H1 (cell line): ENCODE data around the gene NOC2L. TPM values are rescaled to one million over a fixed set of nuclear protein-coding genes. Genes with fewer than 3 reads are reported as not detected.

Experiments
- CTCF ChIA-PET: fragments of 300-600 bp; sonication (Branson Sonifier 250); formaldehyde crosslinking; loops from one replicate; lab custom pipeline; 2021; ENCODE audit not compliant: partially characterized antibody; lab: Charles Lee
- POLR2A ChIA-PET: fragments of 300-600 bp; sonication (Branson Sonifier 250); formaldehyde crosslinking; loops from one replicate; lab custom pipeline; 2021; ENCODE audit warnings: inconsistent platforms; ENCODE audit not compliant: partially characterized antibody; lab: Charles Lee
- DNase-seq, 2 experiments: peaks; one replicate each; pipeline versions ENCODE4 v3.0.0 to v3.0.0-alpha.2; 2010 to 2022; ENCODE audit warnings: low spot score in 2 of 2, low read depth in 1 of 2, mixed read lengths in 1 of 2
- FAIRE-seq: peaks from 2 replicates; lab custom pipeline; 2011; peaks lifted over from hg19 to GRCh38; lab: Jason Lieb, UNC
- H2AFZ ChIP-seq: 2 replicates; pipeline ENCODE4 v1.8.1; 2012; ENCODE audit warnings: low read length, inconsistent platforms
- H2AK5ac ChIP-seq: 2 replicates; pipeline ENCODE4 v1.6.1; 2013; ENCODE audit warnings: low read depth, low read length
- H2BK120ac ChIP-seq: replicated peaks from 2 replicates; pipeline ENCODE3; 2013; ENCODE audit warnings: low read depth, low read length, inconsistent platforms
- H2BK12ac ChIP-seq: 2 replicates; pipeline ENCODE4 v1.6.1; 2013; ENCODE audit warnings: low read depth, low read length
- H2BK15ac ChIP-seq: 2 replicates; pipeline ENCODE4 v1.6.1; 2013; ENCODE audit warnings: low read length
- H2BK20ac ChIP-seq: 2 replicates; pipeline ENCODE4 v1.6.1; 2013; ENCODE audit warnings: low read length
- H2BK5ac ChIP-seq: 2 replicates; pipeline ENCODE4 v1.6.1; 2013; ENCODE audit warnings: low read depth, low read length
- H3K14ac ChIP-seq: 2 replicates; pipeline ENCODE4 v1.6.1; 2013; ENCODE audit warnings: inconsistent platforms; ENCODE audit not compliant: insufficient read length
- H3K18ac ChIP-seq: 2 replicates; pipeline ENCODE4 v1.6.1; 2013; ENCODE audit warnings: low read length; ENCODE audit errors: extremely low read depth
- H3K23ac ChIP-seq: 2 replicates; pipeline ENCODE4 v1.6.1; 2013; ENCODE audit warnings: inconsistent platforms; ENCODE audit not compliant: insufficient read length
- H3K23me2 ChIP-seq: 2 replicates; pipeline ENCODE4 v1.6.1; 2013; ENCODE audit warnings: low read depth, low read length
- H3K27ac ChIP-seq: 2 replicates; pipeline ENCODE4 v1.6.1; 2011; ENCODE audit warnings: low read depth, low read length, inconsistent platforms
- H3K27me3 ChIP-seq, 4 experiments: replicated peaks in 1 of 4; 1 replicate in 1 of 4; 2 replicates in 3 of 4; pipeline versions ENCODE4 v1.6.1 to v1.8.1; 2011 to 2013; ENCODE audit warnings: low read length in 3 of 4, mild to moderate bottlenecking in 3 of 4, inconsistent platforms in 2 of 4, mixed read lengths in 2 of 4, moderate library complexity in 1 of 4; ENCODE audit not compliant: control insufficient read depth in 3 of 4, insufficient read depth in 3 of 4; ENCODE audit errors: extremely low read depth in 1 of 4
- H3K36me3 ChIP-seq, 4 experiments: 2 replicates each; pipeline versions ENCODE4 v1.6.1 to v1.8.1; 2011 to 2013; ENCODE audit warnings: mild to moderate bottlenecking in 4 of 4, low read length in 3 of 4, moderate library complexity in 2 of 4, control low read depth in 1 of 4, inconsistent platforms in 1 of 4; ENCODE audit not compliant: insufficient read depth in 4 of 4, control insufficient read depth in 2 of 4
- H3K4ac ChIP-seq: replicated peaks from 2 replicates; pipeline ENCODE3; 2013; ENCODE audit warnings: low read length, low read depth, mixed read lengths, inconsistent platforms; ENCODE audit not compliant: insufficient read length
- H3K4me1 ChIP-seq, 4 experiments: replicated peaks in 1 of 4; 1 replicate in 1 of 4; 2 replicates in 3 of 4; pipeline versions ENCODE4 v1.6.1 to v1.8.1; 2011 to 2013; ENCODE audit warnings: low read length in 3 of 4, inconsistent platforms in 2 of 4, mixed read lengths in 1 of 4; ENCODE audit not compliant: insufficient read depth in 4 of 4, control insufficient read depth in 3 of 4
- H3K4me2 ChIP-seq, 2 experiments: 2 replicates each; pipeline versions ENCODE4 v1.6.1 to v1.8.1; 2011 to 2013; ENCODE audit warnings: low read depth in 2 of 2, low read length in 2 of 2, control low read depth in 1 of 2, inconsistent platforms in 1 of 2, mild to moderate bottlenecking in 1 of 2; ENCODE audit not compliant: insufficient read depth in 1 of 2
- H3K4me3 ChIP-seq, 4 experiments: fragments of 200-600, 300-600 bp in 1 of 4; sonication (generic), shearing (Covaris generic), sonication (Bioruptor Twin) in 1 of 4; 2 replicates each; pipeline versions ENCODE4 v1.5.1 to v1.8.1; 2011 to 2016; ENCODE audit warnings: low read length in 4 of 4, low read depth in 3 of 4, control low read depth in 2 of 4, inconsistent platforms in 2 of 4, mild to moderate bottlenecking in 2 of 4, mixed read lengths in 1 of 4, moderate library complexity in 1 of 4; ENCODE audit not compliant: insufficient read depth in 2 of 4; ENCODE audit errors: extremely low read depth in 1 of 4
- H3K56ac ChIP-seq: replicated peaks from 2 replicates; pipeline ENCODE3; 2013; ENCODE audit warnings: low read depth, mild to moderate bottlenecking, mixed read lengths, low read length, inconsistent platforms; ENCODE audit not compliant: insufficient read length
- H3K79me1 ChIP-seq: 2 replicates; pipeline ENCODE4 v1.6.1; 2013; ENCODE audit warnings: low read depth, low read length, control low read depth
- H3K79me2 ChIP-seq, 2 experiments: 2 replicates each; pipeline versions ENCODE4 v1.6.1 to v1.8.1; 2012 to 2013; ENCODE audit warnings: low read length in 2 of 2, mild to moderate bottlenecking in 2 of 2, inconsistent platforms in 1 of 2; ENCODE audit not compliant: insufficient read depth in 2 of 2, control insufficient read depth in 1 of 2
- H3K9ac ChIP-seq, 4 experiments: replicated peaks in 1 of 4; 1 replicate in 1 of 4; 2 replicates in 3 of 4; pipeline versions ENCODE4 v1.6.1 to v1.8.1; 2011 to 2013; ENCODE audit warnings: low read depth in 3 of 4, low read length in 3 of 4, control low read depth in 2 of 4, mild to moderate bottlenecking in 2 of 4, moderate library complexity in 2 of 4, inconsistent platforms in 1 of 4; ENCODE audit errors: extremely low read depth in 1 of 4
- H3K9me3 ChIP-seq, 2 experiments: 2 replicates each; pipeline versions ENCODE4 v1.6.1 to v1.8.1; 2012 to 2013; ENCODE audit warnings: mild to moderate bottlenecking in 2 of 2, moderate library complexity in 2 of 2, control low read depth in 1 of 2, inconsistent platforms in 1 of 2, low read depth in 1 of 2, low read length in 1 of 2, mixed read lengths in 1 of 2; ENCODE audit not compliant: insufficient read depth in 2 of 2
- H4K20me1 ChIP-seq, 2 experiments: replicated peaks in 1 of 2; 2 replicates each; pipeline versions ENCODE3 to v1.8.1; 2011 to 2013; ENCODE audit warnings: inconsistent platforms in 2 of 2, low read length in 2 of 2, mild to moderate bottlenecking in 1 of 2; ENCODE audit not compliant: insufficient read depth in 2 of 2, control insufficient read depth in 1 of 2
- H4K5ac ChIP-seq: 2 replicates; pipeline ENCODE4 v1.6.1; 2013; ENCODE audit warnings: low read length, low read depth, mixed read lengths, inconsistent platforms; ENCODE audit not compliant: insufficient read length
- H4K8ac ChIP-seq: 2 replicates; pipeline ENCODE4 v1.8.0; 2013; ENCODE audit warnings: mild to moderate bottlenecking, moderate library complexity, low read length, inconsistent platforms; ENCODE audit not compliant: insufficient read depth; ENCODE audit errors: extremely low read depth
- H4K91ac ChIP-seq: replicated peaks from 2 replicates; pipeline ENCODE3; 2013; ENCODE audit warnings: low read length, mixed read lengths, inconsistent platforms; ENCODE audit not compliant: insufficient read length
- BACH1 ChIP-seq: IDR thresholded peaks from 2 replicates; pipeline ENCODE4 v1.6.1; 2012; ENCODE audit warnings: low read length, improper control_type of control experiment
- BRCA1 ChIP-seq: IDR thresholded peaks from 2 replicates; pipeline ENCODE4 v1.6.1; 2012; ENCODE audit warnings: low read depth, low read length, improper control_type of control experiment
- CEBPB ChIP-seq: IDR thresholded peaks from 2 replicates; pipeline ENCODE4 v1.6.1; 2012; ENCODE audit warnings: low read depth, low read length
- EGR1 ChIP-seq: IDR thresholded peaks from 2 replicates; pipeline ENCODE4 v1.6.1; 2011; ENCODE audit warnings: low read depth, low read length, borderline replicate concordance
- EP300 ChIP-seq, 2 experiments: IDR thresholded peaks; 1 replicate in 1 of 2; 2 replicates in 1 of 2; pipeline ENCODE4 v1.6.1; 2011 to 2012; ENCODE audit warnings: low read depth in 2 of 2, low read length in 2 of 2, mild to moderate bottlenecking in 2 of 2, borderline replicate concordance in 1 of 2, inconsistent platforms in 1 of 2, moderate library complexity in 1 of 2
- EZH2 ChIP-seq: fragments of 200-600 bp; sonication (generic); IDR thresholded peaks from 2 replicates; pipeline ENCODE4 v1.7.1; 2012; ENCODE audit warnings: low read depth, mild to moderate bottlenecking, moderate library complexity, low read length, inconsistent platforms; ENCODE audit not compliant: severe bottlenecking
- HDAC6 ChIP-seq: IDR thresholded peaks from one replicate; pipeline ENCODE4 v1.7.1; 2012; ENCODE audit warnings: low read depth, mild to moderate bottlenecking, inconsistent platforms, low read length, moderate library complexity
- NRF1 ChIP-seq: IDR thresholded peaks from 2 replicates; pipeline ENCODE4 v1.6.1; 2011; ENCODE audit warnings: mild to moderate bottlenecking, low read depth, low read length, improper control_type of control experiment
- POLR2A ChIP-seq, 2 experiments: IDR thresholded peaks; 1 replicate in 1 of 2; 2 replicates in 1 of 2; pipeline ENCODE4 v1.6.1; 2011; ENCODE audit warnings: low read depth in 2 of 2, low read length in 2 of 2, mild to moderate bottlenecking in 2 of 2; ENCODE audit errors: control extremely low read depth in 1 of 2
- SIN3A ChIP-seq, 2 experiments: IDR thresholded peaks in 1 of 2; conservative IDR thresholded peaks in 1 of 2; 2 replicates each; pipeline ENCODE4 v1.6.1; 2011 to 2012; ENCODE audit warnings: low read length in 2 of 2, improper control_type of control experiment in 1 of 2, low read depth in 1 of 2, mild to moderate bottlenecking in 1 of 2
- SIX5 ChIP-seq: IDR thresholded peaks from 2 replicates; pipeline ENCODE4 v1.6.1; 2011; ENCODE audit warnings: mild to moderate bottlenecking, low read depth, low read length
- SP4 ChIP-seq: IDR thresholded peaks from 2 replicates; pipeline ENCODE4 v1.6.1; 2012; ENCODE audit warnings: low read length, inconsistent platforms
- SRF ChIP-seq: IDR thresholded peaks from 2 replicates; pipeline ENCODE4 v1.6.1; 2011; ENCODE audit warnings: mild to moderate bottlenecking, low read depth, low read length, moderate library complexity
- TAF7 ChIP-seq: optimal IDR thresholded peaks from 2 replicates; pipeline ENCODE3; 2011; ENCODE audit warnings: low read depth, mild to moderate bottlenecking, inconsistent platforms, low read length, moderate library complexity, borderline replicate concordance
- TCF12 ChIP-seq: IDR thresholded peaks from 2 replicates; pipeline ENCODE4 v1.6.1; 2011; ENCODE audit warnings: low read depth, mild to moderate bottlenecking, low read length
- WGBS, 2 experiments: shearing (Covaris generic) in 1 of 2; methylation state at CpG; one replicate each; pipeline versions ENCODE4 v1.1.6 to v1.1.7; 2013 to 2015; ENCODE audit warnings: low lambda C conversion rate in 2 of 2, mixed read lengths in 2 of 2, inconsistent platforms in 1 of 2, low coverage in 1 of 2, missing lambda C conversion rate in 1 of 2; ENCODE audit not compliant: insufficient replicate concordance in 2 of 2, insufficient coverage in 1 of 2, insufficient read length in 1 of 2; ENCODE audit errors: extremely low coverage in 1 of 2, missing lambda C conversion rate in 1 of 2; 5-methylcytosine and 5-hydroxymethylcytosine counted together
- polyA plus RNA-seq, 7 experiments: library from polyadenylated mRNA; depleted of rRNA in 3 of 7; stranded (reverse) in 5 of 7; unstranded in 2 of 7; fragments of >200 nt in 5 of 7; fragments of 200-250 nt in 2 of 7; gene quantifications; 1 replicate in 5 of 7; 2 replicates in 1 of 7; 4 replicates in 1 of 7; pipeline versions ENCODE4 v1.2.1 to v1.2.3, GENCODE V29; 2011 to 2013; ENCODE audit warnings: missing spikeins in 2 of 7, mixed read lengths in 2 of 7
- total RNA-seq: library from RNA; stranded (reverse); fragmentation: NEBNext Ultra II Directional; extraction: Animal tissue kit (Norgen Biotek cat#: 25700); gene quantifications from 2 replicates; pipeline ENCODE4 v1.2.1, GENCODE V29; 2021

Gene NOC2L
- total and polyA plus RNA-seq, 2 of the 8 experiments (the other 6 are each of a cell fraction or from before 2014, with no cell fraction given) = 74.7 to 130 TPM

- no peak overlapping the region for H3K56ac ChIP-seq
- ChIA-PET CTCF (interaction anchor here (1.0 to 2.1 kb wide), 8 partner anchors 9 to 109 kb away, joined by 3 to 5 read pairs (median 3); no protein-coding TSS in a partner anchor), POLR2A (interaction anchor here (8.8 kb wide), 1 partner anchor 13 kb away, joined by 65 read pairs; no protein-coding TSS in a partner anchor)
- no peak for FAIRE-seq
- peaks cover 0 to 14% of the 10 kb centered on the region in 2 experiments; a peak in 3 of 4 replicates for H3K79me2 ChIP-seq
- H3K4me3 ChIP-seq = no peak overlapping the region
- peaks cover 22 to 23% of the 10 kb centered on the region in 2 experiments for H4K20me1 ChIP-seq
- H3K9ac ChIP-seq = no peak overlapping the region
- no peak overlapping the region for H3K27ac ChIP-seq
- H3K79me1 ChIP-seq = peaks cover 14% of the 10 kb centered on the region
- DNase-seq = no peak
- H3K4ac ChIP-seq = no peak overlapping the region
- H2AFZ ChIP-seq = no peak overlapping the region
- peaks cover 8 to 54% (median 34%) of the 10 kb centered on the region in 4 experiments; a peak in 7 of 8 replicates for H3K36me3 ChIP-seq
- H2BK15ac ChIP-seq = no peak overlapping the region
- no peak overlapping the region for H2AK5ac ChIP-seq
- H3K27me3 ChIP-seq = peaks cover 4 to 11% (median 8%) of the 10 kb centered on the region in 4 experiments
- no peak overlapping the region for H2BK20ac ChIP-seq
- no peak overlapping the region for H2BK12ac ChIP-seq
- H3K4me2 ChIP-seq = no peak overlapping the region
- no peak overlapping the region for H2BK5ac ChIP-seq
- no peak overlapping the region for H4K5ac ChIP-seq
- peaks cover 6% of the 10 kb centered on the region for H3K23me2 ChIP-seq
- no peak overlapping the region for H4K8ac ChIP-seq
- H3K9me3 ChIP-seq = no peaks in the 10 kb centered on the region; a peak in 1 of 4 replicates
- 100% methylated on average over 4 of the region's 6 CpGs; no CpG with 5 or more reads in 1 of the 2 experiments for WGBS, 2 experiments
- H3K18ac ChIP-seq = no peak overlapping the region
- peaks cover 0 to 4% (median 0%) of the 10 kb centered on the region in 4 experiments; a peak in 1 of 7 replicates for H3K4me1 ChIP-seq
- no peak overlapping the region for H4K91ac ChIP-seq
- H3K14ac ChIP-seq = no peak overlapping the region
- H3K23ac ChIP-seq = no peak overlapping the region
- no peak overlapping the region for H2BK120ac ChIP-seq
- no peak for TF ChIP-seq EZH2
- TF ChIP-seq HDAC6 = no peak
- TF ChIP-seq TCF12 = no peak
- no peak for TF ChIP-seq EP300 (IDR thresholded peaks at IDR 0.05; ENCODE audit: borderline replicate concordance in 1 of 2, low read depth in 2 of 2, low read length in 2 of 2)
- no peak for TF ChIP-seq BRCA1
- TF ChIP-seq SP4 = no peak
- TF ChIP-seq SIN3A (conservative IDR thresholded peaks at IDR 0.05 in 1 of 2, IDR thresholded peaks at IDR 0.05 in 1 of 2; ENCODE audit: low read depth in 1 of 2, low read length in 2 of 2) = no peak
- no peak for TF ChIP-seq NRF1
- no peak for TF ChIP-seq SIX5
- no peak for TF ChIP-seq POLR2A (IDR thresholded peaks at IDR 0.05; ENCODE audit: control extremely low read depth in 1 of 2, low read depth in 2 of 2, low read length in 2 of 2)
- no peak for TF ChIP-seq TAF7
- no peak for TF ChIP-seq EGR1
- no peak for TF ChIP-seq CEBPB
- TF ChIP-seq BACH1 = no peak
- no peak for TF ChIP-seq SRF
These were observed 3.6 kb downstream of the NOC2L start for GRCh38 chr1:955474-955873.
